GM21737 (cell line): ENCODE results near the gene DISP2.

Experiments
- ATAC-seq: cut with Tn5 transposase; IDR thresholded peaks from one replicate; pipeline ENCODE4 v1.9.1; 2021; ENCODE audit warnings: mild to moderate bottlenecking, moderate library complexity; ENCODE audit not compliant: unreplicated experiment

Gene DISP2

DNA sequence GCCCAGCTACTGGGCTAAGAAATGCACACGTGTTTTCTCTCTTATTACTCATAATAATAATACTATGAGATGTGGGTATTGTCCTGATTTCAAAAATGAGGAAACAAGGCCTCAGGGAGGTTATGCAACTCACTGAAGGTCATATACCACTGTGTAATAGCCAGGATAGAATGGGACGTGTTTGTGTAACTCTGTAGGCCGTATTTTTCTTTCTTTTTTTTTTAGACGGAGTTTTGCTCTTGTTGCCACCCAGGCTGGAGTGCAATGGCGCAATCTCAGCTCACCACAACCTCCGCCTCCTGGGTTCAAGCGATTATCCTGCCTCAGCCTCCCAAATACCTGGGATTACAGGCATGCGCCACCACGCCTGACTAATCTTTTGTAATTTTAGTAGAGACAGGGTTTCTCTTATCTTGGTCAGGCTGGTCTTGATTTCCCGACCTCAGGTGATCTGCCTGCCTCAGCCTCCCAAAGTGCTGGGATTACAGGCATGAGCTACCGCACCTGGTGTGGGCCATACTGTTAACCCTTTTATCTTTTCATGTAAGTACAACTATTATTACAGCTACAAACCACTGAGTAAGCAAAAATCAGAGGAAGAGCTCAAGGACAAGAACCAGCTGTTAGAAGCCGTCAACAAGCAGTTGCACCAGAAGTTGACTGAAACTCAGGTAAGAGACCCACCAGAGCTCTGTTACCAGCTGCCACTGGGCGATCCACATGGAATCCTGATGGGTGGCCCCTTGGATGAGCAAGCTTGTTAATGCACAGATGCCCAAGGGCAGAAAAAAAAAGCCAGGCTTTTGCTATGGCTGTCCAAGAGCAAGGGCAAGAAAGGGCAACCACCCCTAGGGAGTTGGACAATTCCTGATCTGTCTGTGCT is 31.2 kb downstream of the DISP2 start:
- ATAC-seq = no peak

DNA sequence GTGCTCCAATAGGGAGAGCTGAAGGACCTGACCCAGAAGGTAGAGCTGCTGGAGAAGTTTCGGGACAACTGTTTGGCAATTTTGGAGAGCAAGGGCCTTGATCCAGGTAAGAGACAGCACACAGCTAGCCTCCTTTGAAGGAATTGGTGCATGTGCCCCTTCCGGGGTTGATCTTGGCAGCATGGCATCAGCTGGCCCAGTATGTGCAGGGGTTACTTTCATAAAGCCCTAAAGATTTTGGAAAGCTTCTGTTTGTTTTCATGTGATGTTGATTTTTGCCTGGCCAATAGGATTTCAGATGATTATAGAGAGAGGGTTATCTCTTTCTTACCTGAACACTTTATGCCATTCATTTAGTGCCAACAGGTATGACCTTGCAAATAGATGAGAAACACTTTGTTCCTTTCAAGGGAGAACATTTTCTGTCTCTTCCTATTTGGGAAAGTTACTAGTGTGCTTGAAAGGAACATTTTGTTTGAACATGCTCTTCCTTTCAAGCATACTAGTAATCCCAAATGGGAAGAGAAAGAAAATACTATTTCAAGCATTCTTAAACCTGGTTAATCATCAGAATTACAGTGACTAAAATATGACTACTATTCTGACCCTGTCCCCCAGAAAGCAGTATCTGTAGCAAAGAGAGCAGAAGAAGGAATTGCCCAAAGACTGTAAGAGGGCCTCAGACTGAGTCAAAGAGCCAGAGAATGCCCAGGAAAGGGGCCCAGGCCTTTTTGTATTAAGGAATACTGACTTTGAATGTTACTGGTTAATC is 32.0 kb downstream of the DISP2 start:
- no peak for ATAC-seq

DNA sequence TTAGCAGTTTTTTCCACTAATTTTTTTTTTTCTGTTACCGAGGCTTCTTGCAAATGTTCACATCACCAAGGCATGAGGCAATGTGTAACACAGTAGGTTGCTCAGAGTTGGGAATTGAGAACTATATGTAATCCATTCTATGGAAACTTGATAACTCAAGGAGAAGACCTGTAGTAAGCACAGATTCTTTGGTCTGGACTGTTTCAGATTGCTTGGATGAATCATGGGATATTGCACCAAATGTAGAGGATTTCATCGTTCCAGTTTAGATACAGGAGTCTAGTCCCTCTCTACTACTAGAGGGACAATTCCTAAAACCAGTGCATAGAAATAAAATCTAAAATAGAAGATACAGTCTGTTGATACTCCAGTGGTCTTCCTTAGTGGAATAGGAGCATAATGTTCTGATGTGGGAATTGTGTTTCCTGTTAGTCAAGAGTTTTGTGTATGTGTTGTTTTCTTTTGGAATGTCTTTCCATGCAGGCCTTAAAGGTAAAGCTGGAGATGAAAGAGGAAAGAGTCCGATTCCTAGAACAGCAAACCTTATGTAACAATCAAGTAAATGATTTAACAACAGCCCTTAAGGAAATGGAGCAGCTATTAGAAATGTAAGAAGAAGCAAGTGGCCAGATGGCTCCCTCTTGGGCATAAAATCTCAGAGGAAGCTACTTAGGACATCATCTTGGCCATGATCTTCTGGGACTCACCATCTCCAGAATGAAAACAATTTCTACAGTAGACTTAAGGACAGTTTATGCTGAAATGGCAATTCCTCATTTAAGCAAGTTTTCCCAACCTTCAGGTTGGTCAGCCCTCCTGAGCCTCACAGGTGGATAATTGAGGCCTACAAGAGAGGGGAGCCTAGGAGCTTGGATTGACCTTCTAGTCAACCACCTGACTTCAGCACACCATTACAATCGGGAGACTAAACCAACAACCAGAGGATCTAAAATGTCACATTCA is 35.2 kb downstream of the DISP2 start:
- ATAC-seq = no peak

DNA sequence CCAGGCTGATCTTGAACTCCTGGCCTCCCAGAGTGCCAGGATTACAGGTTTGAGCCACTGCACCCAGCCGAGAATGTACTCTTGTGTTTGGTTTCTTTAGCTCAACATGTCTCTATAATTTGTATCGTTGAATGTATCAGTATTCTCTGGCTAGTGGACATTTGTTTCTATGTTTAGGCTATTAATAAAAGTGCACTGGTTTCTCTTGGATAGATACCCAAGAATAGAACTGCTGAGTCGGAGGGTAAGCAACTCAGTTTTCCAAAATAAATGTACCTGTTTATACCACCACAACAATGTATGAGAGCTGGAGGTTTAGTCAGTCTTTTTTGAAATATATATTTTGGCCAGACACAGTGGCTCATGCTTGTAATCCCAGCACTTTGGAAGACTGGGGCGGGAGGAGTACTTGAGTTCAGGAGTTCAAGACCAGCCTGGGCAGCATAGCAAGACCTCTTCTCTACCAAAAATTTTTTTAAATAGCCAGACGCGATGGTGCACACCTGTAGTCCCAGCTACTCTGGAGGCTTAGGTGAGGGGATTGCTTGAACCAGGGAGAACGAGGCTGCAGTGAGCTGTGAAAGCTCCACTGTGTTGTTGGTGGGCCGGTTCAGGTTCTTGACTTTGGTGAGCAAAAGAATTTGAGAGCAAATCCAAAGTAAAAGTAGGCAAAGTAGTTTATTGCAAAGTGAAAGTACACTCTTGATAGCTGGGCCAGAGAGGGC is 39.8 kb downstream of the DISP2 start:
- no peak for ATAC-seq

DNA sequence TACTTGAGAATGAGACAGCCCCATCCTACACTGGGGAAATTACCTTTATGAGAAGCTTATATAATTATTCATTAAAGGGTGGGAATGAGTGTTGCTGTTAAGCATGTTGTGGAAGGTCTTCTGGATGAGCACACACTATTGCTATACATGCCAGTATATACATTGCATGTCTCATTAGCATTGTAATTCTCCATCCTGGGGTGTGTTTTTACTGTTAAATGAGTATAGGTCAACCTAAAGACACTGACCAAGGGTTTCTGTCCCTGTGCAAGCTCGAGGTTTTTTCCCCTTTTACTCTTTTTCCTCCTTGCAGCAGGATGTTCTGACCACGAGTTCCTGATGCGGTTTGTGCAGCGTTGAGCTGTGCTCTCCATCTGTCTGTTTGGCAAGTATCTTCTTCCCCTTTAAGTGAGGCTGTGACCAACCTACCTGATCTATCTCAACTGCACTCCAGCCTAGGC is 40.4 kb downstream of the DISP2 start:
- ATAC-seq = peak; percentile 72

DNA sequence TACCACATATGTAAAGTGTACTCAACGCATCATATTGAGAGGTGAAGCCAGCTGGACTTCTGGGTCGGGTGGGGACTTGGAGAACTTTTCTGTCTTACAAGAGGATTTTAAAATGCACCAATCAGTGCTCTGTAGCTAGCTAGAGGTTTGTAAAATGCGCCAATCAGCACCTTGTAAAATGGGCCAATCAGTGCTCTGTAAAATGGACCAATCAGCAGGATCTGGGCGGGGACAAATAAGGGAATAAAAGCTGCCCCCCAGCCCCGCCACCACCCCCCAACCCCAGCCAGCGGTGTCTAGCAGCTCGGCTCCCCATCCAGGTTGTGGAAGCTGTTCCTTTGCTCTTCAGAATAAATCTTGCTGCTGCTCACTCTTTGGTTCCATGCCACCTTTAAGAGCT is 41.4 kb downstream of the DISP2 start:
- no peak for ATAC-seq

DNA sequence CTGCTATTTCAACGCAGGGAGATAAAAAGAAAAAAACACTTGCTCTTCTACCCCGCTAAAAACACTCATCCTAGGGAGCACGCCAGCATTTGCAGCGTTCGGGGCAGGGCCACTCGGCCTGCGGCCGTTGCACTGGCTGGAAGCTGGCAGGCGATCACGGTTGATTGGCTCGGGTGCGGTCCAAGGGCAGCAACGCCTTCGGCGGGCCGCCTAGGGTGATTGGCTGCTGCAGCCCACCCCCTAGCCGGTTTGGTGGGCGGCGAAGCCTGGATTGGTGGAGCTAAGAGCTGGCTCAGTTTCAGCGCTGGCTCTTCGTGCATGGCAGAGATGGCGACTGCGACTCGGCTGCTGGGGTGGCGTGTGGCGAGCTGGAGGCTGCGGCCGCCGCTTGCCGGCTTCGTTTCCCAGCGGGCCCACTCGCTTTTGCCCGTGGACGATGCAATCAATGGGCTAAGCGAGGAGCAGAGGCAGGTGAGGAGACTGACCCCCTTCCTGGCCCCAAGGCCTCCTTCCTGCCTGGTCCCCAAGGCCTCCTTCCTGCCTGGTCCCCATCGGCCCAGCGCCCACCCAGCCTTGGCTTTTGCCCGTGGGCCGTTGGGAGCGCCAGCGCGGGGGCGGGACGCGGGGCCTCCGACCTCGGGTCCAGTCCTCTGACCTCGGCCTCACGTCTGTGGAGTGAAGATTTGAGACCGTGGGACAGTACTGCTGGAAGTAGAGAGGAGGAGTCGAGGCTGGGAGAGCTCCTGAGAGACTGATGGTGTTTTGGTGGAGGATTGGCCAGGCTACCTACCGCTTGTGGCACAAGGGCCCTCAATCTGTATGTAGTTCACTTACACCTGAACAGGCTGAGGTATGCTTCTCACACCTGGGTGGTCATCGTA is 47.7 kb downstream of the DISP2 start, which contains the start of gene IVD:
IVD (plus strand) TSS at position 295 of the 881 bp plus-strand sequence; CDS start at position 328, 33 bp downstream.
- peak; percentile 84 for ATAC-seq

DNA sequence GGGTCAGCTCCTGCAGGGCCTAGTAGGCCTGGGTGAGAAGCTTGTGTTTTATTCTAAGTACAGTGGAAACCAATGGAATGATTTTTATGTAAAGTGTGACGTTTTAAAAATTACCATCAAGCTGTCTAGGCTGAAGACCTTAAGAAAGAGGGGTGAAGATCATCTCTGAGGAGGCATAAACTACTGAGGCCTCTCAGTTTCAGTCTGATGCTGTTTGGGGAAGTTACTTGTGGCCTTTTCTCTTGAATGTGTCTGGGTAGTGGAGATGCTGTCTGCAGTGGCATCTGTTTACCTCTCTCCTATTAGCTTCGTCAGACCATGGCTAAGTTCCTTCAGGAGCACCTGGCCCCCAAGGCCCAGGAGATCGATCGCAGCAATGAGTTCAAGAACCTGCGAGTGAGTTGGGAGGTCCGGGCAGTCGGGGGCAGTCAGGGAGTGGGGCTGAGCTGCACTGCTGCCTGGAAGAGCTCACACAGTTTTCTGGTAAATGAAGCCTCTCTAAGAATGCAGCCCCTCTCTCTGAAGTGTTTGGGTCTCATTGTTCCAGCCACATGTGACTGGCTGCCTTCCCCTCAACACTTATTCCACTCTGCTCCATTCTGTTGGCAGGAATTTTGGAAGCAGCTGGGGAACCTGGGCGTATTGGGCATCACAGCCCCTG is 49.4 kb downstream of the DISP2 start:
- peak; percentile 48 for ATAC-seq

DNA sequence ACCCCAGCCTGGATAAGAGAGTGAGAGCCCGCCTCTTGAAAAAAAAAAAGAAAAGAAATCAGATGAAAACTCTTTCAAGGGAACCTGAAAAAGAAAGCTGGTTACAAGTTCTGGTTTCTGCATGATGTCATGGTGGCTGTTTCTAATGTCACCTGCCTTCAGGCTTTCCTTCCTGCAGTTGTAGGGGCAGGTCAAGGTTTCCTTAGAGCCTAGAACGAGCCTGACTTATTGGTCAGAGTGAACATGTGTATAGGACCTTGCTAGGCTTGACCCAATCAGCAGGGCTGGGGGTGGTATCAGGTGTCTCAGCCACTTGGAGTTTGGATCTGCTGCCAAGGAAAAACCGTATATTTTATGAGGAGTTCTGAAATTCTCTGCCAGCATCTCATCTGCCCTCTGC is 51.3 kb downstream of the DISP2 start:
- ATAC-seq = no peak

DNA sequence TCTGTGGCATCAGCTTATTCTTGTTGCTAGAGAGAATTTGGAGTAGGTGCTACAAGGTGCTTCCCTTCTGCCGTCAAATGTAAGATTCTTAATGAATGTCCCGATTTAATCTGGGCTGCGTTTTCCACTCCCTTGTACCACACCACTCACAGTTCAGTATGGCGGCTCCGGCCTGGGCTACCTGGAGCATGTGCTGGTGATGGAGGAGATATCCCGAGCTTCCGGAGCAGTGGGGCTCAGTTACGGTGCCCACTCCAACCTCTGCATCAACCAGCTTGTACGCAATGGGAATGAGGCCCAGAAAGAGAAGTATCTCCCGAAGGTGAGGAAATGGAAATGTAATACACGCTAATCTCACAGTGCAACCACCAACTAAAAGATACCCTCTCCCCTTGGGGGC is 52.5 kb downstream of the DISP2 start:
- ATAC-seq = no peak

DNA sequence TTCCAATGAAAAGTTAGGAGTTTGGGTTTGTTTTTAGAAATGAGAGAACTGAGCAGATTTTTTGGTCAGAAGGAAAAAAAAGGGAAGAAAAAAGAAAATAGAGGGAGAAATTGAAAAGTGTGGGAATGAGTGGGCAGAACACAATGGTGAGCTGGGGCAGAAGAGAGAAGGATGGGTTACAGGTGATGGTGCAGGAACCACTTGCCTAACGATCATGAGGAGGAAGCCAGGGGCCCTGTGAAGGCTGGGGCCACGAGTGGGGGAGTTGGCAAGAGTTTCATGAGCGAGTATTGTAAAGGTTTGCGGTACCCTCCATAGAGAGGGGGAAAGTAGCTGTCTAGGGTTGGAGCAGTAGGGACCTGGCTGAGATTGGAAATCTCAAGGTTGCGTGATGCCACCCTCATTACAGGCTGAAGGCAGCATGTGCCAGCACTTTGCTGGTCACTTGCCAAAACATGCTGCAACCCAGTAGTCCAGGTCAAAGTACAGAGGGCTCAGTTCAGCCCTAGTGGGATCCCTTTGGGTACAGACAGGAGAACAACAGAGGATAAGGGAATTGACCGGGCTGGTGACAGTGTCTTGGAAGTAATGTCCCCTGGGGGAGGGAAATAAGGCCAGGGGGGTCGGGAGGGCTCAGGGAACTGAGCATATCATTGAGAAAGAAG is 54.2 kb downstream of the DISP2 start:
- no peak for ATAC-seq

DNA sequence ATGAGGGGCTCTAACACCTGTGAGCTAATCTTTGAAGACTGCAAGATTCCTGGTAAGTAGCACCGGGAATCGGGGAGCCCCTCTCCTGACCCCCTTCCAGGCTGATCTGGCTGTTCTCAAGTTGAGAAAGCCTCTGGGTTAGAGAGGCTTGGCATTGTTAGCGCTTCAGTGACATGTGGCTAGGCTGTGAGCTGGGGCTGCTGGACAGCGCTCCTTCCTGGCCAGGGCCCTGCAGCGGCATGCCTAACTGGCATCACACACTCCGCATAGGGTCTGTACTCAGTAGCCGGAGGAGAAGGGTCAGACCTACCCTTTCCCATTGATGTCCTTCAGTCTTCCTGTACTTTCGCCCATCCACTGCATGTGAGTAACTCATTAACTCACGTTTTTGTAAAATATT is 55.0 kb downstream of the DISP2 start:
- no peak for ATAC-seq

DNA sequence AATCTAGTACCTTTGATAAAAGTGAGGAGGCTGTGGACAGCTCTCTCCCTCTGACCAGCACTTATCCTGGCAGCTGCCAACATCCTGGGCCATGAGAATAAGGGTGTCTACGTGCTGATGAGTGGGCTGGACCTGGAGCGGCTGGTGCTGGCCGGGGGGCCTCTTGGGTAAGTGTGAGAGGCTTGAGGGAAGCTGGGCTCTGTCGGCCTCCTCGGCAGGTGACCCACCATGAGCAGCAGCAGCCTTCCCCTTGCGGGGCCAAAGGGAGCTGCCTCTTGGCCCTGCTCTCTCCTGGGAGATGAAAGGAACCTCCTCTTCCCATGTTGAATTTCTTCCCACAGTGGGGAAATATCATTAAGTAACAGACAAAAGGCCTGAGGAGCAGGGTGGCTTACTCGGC is 56.8 kb downstream of the DISP2 start:
- ATAC-seq = no peak

DNA sequence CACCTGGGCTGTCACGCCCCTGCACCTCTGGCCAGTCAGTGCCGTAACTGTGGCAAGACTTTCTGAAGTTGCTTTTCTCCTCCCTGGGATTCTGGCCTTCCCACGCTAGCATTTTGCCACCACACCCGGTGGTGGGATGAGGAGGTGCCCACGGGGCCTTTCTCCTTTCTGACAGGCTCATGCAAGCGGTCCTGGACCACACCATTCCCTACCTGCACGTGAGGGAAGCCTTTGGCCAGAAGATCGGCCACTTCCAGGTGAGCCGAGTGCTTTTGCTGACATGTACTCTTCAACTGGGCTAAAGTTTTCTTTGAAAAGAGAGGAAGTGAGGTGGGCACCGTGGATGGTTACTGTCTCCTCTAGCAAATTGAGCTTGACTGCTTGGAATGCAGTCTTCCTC is 57.2 kb downstream of the DISP2 start:
- no peak for ATAC-seq

DNA sequence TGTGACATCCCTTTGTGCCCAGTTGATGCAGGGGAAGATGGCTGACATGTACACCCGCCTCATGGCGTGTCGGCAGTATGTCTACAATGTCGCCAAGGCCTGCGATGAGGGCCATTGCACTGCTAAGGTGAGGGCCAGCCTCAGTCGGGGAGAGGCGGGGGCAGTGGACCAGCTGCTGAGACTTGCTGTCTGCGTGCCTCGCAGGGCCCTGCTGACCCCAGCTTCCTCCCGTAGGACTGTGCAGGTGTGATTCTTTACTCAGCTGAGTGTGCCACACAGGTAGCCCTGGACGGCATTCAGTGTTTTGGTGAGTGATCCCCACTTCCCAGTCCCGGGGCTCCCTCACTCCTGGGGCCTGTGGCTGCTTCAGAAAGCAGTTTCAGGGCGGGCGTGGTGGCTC is 58.0 kb downstream of the DISP2 start:
- no peak for ATAC-seq

DNA sequence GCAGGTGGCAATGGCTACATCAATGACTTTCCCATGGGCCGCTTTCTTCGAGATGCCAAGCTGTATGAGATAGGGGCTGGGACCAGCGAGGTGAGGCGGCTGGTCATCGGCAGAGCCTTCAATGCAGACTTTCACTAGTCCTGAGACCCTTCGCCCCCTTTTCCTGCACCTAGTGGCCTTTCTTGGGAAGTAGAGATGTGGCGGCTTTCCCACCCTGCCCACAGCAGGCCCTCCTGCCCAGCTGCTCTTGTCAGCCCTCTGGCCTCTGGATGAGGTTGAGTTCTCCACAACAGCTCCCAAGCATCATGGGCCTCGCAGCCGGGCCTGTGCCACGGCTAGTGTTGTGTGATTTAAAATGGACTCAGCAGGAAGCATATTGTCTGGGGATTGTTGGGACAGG is 60.1 kb downstream of the DISP2 start:
- ATAC-seq = no peak

DNA sequence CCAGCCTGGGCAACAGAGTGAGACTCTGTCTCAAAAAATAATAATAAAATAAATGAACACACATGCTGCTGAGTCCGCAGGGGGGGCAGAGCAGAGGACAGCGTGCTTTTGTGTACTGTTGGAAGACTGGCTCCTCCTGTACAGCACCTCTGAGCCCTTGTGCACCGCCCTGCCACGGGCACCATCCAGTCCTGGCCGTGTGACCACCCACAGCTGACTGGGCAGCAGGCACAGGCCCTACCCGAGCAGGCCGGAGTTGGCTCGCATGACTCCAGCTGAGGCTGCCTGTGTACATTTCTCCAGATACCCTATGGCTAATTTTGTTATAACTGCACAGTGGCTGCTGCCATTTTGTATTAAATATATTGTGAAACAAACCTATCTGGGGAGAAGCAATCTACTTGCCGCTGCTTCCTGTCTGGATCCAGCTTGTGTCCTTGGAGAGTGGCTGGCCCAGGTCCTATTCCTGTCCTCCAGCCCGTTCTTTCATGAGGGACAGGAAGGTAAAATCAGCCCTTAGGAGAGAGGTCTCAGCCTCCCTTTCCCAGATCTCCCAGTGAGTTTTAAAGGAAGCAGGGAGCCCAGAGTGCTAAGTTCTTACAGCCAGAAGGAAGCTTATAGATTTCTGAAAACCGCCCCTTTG is 62.2 kb downstream of the DISP2 start:
- no peak for ATAC-seq

DNA sequence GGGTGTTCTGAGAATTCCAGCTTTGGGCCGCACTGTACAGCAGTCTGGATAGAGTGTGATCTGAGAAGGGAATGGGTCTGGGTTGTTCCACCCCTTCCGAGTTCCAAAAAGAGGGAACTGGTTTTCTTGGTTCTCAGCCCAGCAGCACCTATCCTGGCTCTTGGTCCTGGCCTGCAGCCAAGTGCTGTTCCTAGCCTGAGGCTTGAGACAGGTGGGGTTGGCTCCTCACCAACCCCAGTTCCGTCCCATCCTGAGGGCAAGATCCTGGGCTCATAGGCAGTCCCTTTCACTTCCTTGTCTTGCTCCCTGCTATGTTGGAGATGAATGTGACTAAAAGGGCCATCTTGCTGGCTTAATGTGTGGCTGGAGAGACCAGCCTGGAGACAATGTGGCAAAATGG is 62.8 kb downstream of the DISP2 start:
- no peak for ATAC-seq
